ENCODE results near the gene IVNS1ABP.
"Not testable (repeated sequence)": the region's sequence is repeated elsewhere in the genome, so short reads cannot be mapped to it uniquely, and the experiment has no call there.

IVNS1ABP gene

DNA sequence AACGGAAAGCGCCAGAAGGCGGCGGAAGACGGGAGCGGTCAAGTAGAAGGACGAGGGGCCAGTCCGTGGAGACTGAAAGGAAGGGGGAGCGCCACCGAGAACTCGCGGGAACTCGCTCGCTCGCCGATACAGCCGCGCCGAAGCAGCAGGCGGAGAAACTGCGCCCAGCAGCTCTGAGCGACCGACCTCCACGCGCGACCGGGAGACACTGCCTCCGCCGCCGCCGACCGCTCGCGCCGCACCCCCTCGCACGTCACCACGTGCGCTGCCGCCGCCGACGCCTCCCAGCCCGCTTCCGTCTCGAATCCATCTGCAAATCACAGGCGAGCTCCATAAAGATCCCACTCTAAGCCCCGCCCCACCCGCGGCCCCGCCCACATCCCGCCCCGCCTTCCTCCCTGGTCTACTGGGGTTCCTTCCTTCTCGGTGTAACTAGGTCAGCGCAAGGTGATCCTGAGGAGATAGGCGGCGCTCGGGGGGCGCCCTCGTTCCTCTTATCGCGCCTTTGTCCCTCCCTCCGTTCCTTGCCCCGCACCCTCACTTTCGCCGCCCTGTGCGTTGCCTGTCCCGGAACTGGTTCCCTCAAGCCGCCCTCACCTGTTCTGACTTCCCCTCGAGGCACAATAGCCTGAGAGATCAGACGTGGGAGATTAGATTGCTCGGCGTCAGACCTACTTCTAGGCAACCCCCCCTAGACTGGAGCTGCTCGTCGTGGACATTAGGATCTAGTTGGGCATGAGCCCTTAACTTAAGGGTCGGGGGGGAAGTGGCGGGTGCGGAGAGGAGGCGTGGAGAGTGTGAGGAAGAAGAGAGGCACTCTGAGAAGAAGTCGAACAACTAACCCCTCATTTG lies at the start of gene IVNS1ABP:
TSS of gene IVNS1ABP (minus strand) at position 210 of the 852 bp plus-strand sequence. CDS start 7,750 bp downstream, outside the sequence.
- peak; percentile 86 for DNase-seq

GRCh38 chr1:185365951-185366350 lies 48.9 kb upstream of the IVNS1ABP start:
- DNase-seq = no peak

- not testable (repeated sequence) for DNase-seq
These were observed 47.5 kb upstream of the IVNS1ABP start for GRCh38 chr1:185364528-185364927.

GRCh38 chr1:185363205-185363604 lies 46.2 kb upstream of the IVNS1ABP start:
- no peak for DNase-seq

- no peak for DNase-seq
These were observed 43.7 kb upstream of the IVNS1ABP start for GRCh38 chr1:185360714-185361113.

- DNase-seq = no peak
These were observed 41.9 kb upstream of the IVNS1ABP start for GRCh38 chr1:185358957-185359356.

DNA sequence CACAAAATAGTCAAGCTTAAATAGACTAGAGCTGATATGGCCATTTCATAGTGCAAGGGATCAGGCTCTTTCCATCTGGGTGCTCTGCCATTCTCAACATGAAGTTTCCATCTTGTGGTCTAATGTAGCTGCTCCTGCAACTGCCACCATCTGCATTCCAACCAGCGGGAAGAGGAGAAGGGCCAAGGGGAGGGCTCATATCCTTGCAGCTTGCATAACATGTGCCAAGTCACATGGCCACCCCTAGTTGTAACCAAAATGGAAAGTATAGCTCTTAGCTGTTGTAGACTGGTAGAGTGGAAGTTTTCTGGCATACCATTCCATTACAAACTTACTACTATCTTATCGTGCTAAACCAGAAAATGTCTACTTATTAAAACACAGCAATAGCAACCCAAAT lies 38.9 kb upstream of the IVNS1ABP start:
- DNase-seq = no peak

DNA sequence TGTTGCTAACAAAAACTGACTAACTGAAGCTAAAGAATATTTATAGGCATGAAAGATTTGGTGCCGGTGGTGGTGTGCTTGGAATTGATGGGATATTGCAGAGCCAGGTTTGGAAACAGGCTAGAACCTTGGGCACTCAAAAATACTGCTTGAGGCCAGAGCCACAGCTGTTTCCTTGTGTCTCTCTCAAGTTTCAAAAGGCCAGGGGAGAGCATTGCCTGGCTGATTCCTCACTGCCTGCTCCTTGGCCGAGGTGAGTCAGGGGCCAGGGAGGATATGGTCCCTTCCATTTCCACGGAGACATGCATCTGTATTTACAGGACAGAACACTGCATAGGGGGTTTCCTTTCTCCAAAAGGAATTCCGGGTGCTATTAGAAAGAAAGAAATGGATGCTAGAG lies 36.1 kb upstream of the IVNS1ABP start:
- no peak for DNase-seq

- no peak for DNase-seq
These were observed 34.9 kb upstream of the IVNS1ABP start for GRCh38 chr1:185351734-185352466.

GRCh38 chr1:185350027-185350442 lies 33.0 kb upstream of the IVNS1ABP start:
- no peak for DNase-seq

DNA sequence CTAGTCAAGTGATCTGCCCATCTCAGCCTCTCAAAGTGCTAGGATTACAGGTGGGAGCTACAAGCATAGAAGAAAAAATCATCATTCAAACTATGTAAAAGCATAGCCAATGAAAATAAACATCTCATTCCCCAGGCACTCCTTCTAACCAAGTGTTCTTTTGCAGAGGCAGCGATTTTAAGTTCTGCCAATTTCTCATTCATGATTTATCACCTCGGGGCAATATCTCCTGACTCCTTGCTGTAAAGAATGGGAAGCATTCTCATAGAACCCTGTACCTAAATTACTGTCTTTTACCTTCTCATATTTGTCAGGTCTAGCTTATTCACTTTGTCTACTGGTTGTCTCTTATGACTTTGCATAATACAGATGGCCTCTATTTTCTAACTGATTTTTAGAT lies 32.5 kb upstream of the IVNS1ABP start:
- DNase-seq = no peak

DNA sequence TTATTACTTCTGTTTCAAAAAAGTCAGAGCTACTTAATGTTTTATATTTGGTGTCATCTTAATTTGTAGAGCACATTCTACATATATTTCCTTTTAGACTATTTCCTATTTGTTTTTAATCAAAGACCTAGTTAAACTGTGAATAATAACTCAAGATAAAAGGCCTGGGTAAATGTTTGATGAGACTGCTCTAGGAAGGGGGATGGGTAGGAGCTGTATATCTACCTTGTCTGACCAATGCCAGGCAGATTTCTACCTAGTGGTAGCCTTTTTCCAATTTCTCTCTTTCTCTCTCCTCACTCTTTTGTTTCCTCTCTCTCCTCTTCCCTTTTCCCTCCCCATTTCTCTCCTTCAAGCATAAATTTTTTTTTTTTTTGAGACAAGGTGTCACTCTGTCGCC lies 31.9 kb upstream of the IVNS1ABP start:
- no peak for DNase-seq

DNA sequence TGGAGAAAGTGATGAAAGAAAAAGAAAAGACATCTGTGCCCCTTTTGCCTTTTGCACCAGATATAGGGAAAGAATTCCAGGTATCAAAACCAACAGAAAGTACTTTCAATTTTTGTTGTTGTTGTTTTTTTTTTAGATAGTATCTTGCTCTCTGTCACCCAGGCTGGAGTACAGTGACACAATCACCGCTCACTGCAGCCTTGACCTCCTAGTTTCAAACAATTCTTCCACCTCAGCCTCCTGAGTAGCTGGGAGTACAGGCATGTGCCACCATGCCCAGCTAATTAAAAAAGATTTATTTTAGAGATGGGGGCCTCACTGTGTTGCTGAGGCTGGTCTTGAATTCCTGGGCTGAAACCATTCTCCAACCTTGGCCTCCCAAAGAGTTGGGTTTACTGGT lies 31.3 kb upstream of the IVNS1ABP start:
- no peak for DNase-seq

- no peak for DNase-seq
These were observed 29.1 kb upstream of the IVNS1ABP start for GRCh38 chr1:185345913-185346720.

GRCh38 chr1:185343306-185343705 lies 26.3 kb upstream of the IVNS1ABP start:
- DNase-seq = no peak

DNA sequence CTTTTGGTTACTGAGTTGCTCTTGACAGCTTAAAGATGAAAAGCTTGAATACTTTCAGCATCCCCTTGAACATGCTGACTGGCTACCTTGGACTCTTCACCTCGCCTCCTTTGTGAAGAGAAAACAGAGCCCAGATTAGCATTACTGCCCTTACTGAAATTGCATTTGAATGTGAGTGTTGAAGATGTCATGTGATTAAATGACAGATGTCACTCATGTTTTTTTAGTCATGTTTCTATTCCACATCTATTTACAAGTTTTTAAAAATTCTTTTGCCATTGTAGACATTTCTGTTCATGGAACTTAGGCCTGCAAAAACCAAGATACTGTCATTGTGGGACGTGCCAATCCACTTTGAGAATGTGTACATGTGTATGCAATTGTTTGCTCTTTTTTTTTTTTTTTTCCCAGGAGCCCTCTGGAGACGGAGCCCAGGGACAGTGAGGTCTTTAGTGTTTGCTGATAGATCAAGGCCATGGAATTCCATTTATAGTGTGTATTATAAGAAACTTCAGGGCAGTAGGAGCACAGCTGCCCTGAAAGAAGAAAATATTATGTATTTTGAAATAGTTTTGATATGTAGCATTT lies 25.7 kb upstream of the IVNS1ABP start:
- DNase-seq = no peak

DNA sequence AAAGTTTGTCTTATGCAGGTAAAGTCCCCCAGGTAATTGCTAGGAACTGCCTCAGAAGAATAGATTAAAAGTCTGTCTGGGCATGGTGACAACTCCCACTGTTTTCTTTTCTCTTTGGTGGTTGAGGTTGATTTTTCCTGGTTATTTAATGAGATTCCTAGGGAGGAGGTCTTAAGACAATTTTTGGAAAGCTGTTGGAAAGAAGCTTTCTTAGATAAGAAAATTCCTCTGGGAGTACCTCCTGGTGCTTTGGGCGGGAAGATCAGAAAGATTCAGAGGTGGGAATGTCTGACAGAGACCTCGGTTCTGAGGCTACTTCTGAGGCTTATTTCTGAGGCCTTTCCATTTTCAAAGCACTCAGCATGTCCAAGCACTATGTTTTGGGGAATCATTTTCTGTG lies 25.0 kb upstream of the IVNS1ABP start:
- DNase-seq = no peak

DNA sequence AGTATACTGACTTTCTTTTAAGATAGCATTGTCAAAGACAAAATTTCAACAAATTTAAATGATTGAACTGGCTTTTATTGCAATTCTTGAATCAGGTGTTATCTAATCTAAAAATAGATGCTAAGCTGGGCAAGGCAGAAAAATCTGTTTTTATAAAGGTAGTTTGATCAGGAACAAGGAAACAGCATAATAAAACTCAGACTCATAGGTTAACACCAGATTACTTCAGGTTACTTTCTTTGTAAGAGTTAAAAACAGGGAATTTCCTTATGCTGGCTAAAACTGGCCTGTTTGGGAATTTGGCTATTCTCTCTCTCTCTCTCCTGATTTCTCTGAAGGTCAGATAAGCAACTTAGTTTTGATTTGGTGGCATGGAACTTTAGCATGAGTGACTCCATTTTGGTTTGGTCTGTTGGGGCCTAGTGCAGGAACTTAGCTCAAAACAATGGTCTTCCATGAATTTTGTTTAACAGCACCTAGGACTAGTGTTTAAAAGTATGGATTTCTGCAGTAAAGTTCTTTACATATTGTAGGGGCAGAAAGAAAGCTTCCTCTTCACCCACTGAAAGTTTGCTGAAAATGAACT lies 24.2 kb upstream of the IVNS1ABP start:
- DNase-seq = no peak

DNA sequence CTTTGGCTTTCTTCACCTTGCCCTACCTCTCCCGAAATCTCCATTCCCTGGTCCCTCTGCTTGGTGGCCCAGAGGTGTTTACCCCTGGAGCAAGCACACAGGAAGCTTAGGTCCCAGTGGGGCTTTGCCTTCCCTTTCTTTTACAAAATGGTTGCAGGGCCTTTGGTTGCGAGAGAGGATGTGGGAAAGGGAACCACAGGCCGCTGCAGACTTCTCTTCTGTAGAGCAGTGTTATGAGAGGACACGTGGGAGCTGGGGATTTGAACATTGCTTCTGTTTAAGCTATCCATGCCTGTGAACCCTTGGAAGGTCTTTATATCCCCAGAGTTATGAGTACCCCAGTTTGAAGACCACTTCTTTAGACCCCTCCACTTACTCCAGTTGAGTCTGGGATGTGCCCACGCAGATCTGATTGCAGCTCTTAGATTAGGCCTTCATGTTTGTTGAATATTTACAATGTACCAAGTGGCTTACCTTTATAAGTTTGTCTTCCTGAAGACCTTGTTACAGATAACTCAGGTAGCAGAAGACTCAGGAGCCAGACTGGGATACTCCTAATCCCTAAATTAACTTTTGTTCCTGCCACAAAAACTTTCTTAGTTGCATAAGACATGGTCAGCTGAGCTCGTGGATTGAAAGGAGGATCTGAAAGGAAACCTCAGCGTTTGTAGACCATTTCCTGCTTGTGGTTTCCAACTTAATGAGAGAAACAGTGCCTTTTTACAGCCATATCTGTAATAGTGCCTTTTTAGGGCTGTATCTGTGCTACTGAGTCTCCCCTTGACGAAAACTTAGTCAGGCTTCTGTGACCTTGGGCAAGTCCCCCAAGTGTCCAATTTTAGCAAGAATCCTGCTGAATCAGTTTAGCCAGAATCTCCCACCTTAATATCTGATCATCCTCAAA lies 21.9 kb upstream of the IVNS1ABP start:
- DNase-seq = no peak

DNA sequence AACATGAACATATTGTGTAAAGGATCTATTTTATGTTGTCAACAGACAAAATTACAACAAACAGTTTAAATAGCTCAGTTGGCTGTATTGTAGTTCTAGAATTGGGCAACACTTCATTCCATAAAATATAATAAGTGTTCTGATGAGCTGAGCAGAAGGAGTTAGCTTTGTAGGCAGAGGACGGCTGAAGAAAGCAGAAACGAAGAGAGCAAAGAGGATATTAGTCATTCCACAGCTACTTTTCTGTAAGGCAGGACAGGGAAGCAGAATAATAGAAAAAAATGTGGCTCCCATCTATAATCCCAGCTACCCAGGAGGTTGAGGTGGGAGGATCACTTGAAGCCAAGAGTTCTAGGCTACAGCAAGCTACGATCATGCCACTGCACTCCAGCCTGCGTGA lies 20.2 kb upstream of the IVNS1ABP start:
- no peak for DNase-seq

GRCh38 chr1:185334182-185334581 lies 17.1 kb upstream of the IVNS1ABP start:
- DNase-seq = no peak
